ENCODE measurements around the gene GPC6.

GPC6 gene

DNA sequence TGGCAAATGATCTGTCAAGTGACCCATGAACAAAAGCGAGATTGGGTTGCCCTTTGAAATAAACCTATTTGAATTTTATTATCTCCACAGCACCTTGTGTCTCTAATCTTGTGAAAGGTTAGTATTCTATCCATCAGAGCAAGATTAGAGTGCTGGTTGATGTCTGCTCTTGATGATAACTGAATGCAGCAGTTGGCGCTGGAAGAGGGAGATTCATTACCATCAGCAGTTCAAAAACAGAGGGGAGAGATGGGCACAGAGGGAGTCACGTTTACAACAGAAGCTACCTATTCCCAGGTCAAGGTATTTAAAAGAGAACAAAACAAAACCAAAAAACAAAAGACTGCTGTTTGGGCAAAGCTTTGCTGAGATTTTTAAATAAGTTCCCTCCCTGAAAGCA is 588.1 kb downstream of the GPC6 start:
- 0 out of 2 replicates have a peak, but pooled peaks cover 3% of the 10 kb centered on the region for H3K36me3 ChIP-seq
- TF ChIP-seq, protein P1, sequence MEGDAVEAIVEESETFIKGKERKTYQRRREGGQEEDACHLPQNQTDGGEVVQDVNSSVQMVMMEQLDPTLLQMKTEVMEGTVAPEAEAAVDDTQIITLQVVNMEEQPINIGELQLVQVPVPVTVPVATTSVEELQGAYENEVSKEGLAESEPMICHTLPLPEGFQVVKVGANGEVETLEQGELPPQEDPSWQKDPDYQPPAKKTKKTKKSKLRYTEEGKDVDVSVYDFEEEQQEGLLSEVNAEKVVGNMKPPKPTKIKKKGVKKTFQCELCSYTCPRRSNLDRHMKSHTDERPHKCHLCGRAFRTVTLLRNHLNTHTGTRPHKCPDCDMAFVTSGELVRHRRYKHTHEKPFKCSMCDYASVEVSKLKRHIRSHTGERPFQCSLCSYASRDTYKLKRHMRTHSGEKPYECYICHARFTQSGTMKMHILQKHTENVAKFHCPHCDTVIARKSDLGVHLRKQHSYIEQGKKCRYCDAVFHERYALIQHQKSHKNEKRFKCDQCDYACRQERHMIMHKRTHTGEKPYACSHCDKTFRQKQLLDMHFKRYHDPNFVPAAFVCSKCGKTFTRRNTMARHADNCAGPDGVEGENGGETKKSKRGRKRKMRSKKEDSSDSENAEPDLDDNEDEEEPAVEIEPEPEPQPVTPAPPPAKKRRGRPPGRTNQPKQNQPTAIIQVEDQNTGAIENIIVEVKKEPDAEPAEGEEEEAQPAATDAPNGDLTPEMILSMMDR (IDR thresholded peaks at IDR 0.05; ENCODE audit: low read depth, low read length), result no peak
- DNase-seq, result no peak
- H3K4me3 ChIP-seq (ENCODE audit: low read depth, low read length), result no peak overlapping the region
- no peaks in the 10 kb centered on the region for H3K9me3 ChIP-seq (ENCODE audit: severe bottlenecking)
- H3K27me3 ChIP-seq (ENCODE audit: insufficient read depth, low read depth, severe bottlenecking), result no peaks in the 10 kb centered on the region
- no peak overlapping the region for H3K27ac ChIP-seq

DNA sequence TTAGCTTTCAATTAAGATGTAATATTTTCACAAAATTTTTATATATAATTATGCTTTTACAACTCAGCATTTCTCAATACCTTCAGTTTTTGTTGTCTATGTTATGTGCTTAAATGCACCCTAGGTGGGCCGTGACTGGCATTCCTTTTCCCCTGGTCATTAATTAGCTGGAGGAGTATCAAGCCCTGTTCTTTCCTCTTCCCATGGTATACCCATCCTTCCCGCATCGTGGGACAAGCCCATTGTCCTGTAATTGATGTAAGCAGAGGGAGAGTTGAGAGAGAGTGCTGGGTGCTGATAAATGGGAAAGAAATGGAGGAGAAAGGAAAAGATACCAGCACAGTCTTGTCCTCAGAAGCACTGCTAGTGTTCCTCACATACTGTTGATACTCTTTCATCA is 591.7 kb downstream of the GPC6 start:
- no peak overlapping the region for H3K27ac ChIP-seq
- no peaks in the 10 kb centered on the region for H3K9me3 ChIP-seq (ENCODE audit: severe bottlenecking)
- H3K4me3 ChIP-seq (ENCODE audit: low read depth, low read length), result no peak overlapping the region
- H3K36me3 ChIP-seq, result 0 out of 2 replicates have a peak, but pooled peaks cover 3% of the 10 kb centered on the region
- TF ChIP-seq, protein P1 (IDR thresholded peaks at IDR 0.05; ENCODE audit: low read depth, low read length), result no peak
- no peak for DNase-seq
- no peaks in the 10 kb centered on the region for H3K27me3 ChIP-seq (ENCODE audit: insufficient read depth, low read depth, severe bottlenecking)

DNA sequence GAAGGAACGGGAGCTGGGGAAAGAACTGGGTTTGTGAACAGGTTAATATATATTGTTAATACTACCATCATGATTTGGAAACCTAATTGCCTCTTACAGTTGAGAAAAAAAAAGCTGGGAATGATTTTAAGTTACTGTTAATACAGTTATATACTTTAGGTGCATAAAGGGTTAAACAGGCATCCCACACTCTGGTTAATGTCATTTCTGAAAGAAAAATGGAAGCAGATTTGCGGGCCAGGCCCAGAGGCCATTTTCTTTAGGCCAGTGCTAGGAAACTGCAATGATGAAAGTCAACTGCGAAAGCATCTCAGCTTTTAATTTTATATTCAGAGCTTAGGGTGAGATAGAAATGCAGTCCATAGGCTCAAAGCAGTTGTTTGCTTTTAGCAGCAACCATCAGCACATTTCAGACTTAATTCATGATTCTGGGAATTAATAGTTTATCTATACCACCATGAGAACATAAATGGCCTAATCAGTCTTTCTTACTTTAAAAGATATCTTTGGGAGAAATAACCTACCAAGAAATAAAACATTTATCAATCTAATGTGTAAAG is 592.8 kb downstream of the GPC6 start:
- H3K9me3 ChIP-seq (ENCODE audit: severe bottlenecking), result no peaks in the 10 kb centered on the region
- no peaks in the 10 kb centered on the region for H3K27me3 ChIP-seq (ENCODE audit: insufficient read depth, low read depth, severe bottlenecking)
- no peak overlapping the region for H3K27ac ChIP-seq
- no peak for DNase-seq
- H3K36me3 ChIP-seq, result 0 out of 2 replicates have a peak, but pooled peaks cover 3% of the 10 kb centered on the region
- no peak overlapping the region for H3K4me3 ChIP-seq (ENCODE audit: low read depth, low read length)
- TF ChIP-seq, protein P1 (IDR thresholded peaks at IDR 0.05; ENCODE audit: low read depth, low read length), result no peak

DNA sequence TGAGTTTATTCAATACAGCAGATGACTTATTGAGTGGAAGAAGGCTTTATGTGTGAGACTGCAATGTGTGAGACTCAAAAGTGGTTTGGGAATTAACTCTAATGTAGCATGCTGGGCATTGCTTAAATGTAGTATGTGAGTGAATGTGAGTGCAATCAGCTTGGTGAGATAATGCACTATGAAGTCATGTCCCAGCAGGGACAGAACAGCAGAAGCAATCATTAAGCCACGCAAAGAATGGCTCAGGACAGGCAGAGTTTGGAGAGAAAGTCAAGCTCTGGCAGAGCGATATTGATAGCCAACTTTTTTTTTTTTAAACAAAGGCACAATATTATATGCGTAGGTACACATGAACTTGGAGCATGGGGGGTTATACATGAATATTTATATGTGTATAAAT is 597.7 kb downstream of the GPC6 start:
- no peak for DNase-seq
- Histone ChIP-seq H3K9me3 (ENCODE audit: severe bottlenecking) (no peaks in the 10 kb centered on the region), H3K27me3 (ENCODE audit: insufficient read depth, low read depth, severe bottlenecking) (no peaks in the 10 kb centered on the region), H3K27ac (no peak overlapping the region), H3K4me3 (ENCODE audit: low read depth, low read length) (no peak overlapping the region), H3K36me3 (peaks cover 3% of the 10 kb centered on the region)
- TF ChIP-seq, protein P1 (IDR thresholded peaks at IDR 0.05; ENCODE audit: low read depth, low read length), result no peak

DNA sequence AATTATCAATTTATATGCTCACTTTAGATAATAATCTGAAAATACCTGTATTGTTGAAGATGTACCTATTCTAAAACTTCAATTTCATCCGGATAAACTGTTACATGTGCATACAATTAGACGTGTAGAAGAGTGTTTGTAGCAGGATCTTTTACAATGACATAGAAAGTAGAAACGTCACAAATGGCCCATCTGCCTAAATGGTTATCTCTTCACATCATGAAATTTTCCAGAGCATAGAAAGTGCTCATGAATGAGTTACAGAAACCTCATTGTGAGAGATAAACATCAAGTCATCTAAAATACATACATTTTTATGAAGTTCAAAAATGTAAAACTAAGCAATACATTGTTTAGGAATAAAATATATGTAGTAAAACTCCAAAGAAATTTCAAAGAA is 607.4 kb downstream of the GPC6 start:
- Histone ChIP-seq H3K36me3 (peaks cover 30% of the 10 kb centered on the region), H3K9me3 (ENCODE audit: severe bottlenecking) (no peaks in the 10 kb centered on the region), H3K4me3 (ENCODE audit: low read depth, low read length) (no peak overlapping the region), H3K27ac (no peak overlapping the region), H3K27me3 (ENCODE audit: insufficient read depth, low read depth, severe bottlenecking) (no peaks in the 10 kb centered on the region)
- TF ChIP-seq, protein P1 (IDR thresholded peaks at IDR 0.05; ENCODE audit: low read depth, low read length), result no peak
- no peak for DNase-seq

DNA sequence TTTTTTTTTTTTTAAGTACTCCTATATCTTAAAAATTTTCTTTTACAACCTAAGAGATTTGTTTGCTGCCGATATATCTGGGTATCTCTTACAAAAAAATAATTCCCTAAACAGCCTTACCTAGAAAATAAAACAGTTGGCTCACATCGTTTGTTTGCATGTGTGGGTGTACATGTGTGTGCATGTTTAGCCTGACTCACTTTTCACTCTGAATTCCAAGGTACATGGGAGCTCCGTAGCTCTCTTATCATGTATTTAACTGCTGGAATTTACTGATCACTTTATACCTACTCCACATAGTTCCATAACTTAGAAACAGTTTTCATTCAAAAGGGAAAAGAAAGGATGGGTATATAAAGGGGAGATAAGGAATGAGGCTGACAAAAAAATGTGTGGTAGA is 616.5 kb downstream of the GPC6 start:
- TF ChIP-seq, protein P1 (IDR thresholded peaks at IDR 0.05; ENCODE audit: low read depth, low read length), result no peak
- H3K27ac ChIP-seq, result no peak overlapping the region
- no peaks in the 10 kb centered on the region for H3K27me3 ChIP-seq (ENCODE audit: insufficient read depth, low read depth, severe bottlenecking)
- no peaks in the 10 kb centered on the region for H3K9me3 ChIP-seq (ENCODE audit: severe bottlenecking)
- no peak overlapping the region for H3K4me3 ChIP-seq (ENCODE audit: low read depth, low read length)
- no peak for DNase-seq
- peaks cover 3% of the 10 kb centered on the region; the same call in 1 of the 2 replicates for H3K36me3 ChIP-seq
